Dermis blood vessel endothelial cell (primary cell): Measurements from ENCODE around the gene STPG3. TPM values are rescaled to one million over a fixed set of nuclear protein-coding genes. Genes with fewer than 3 reads are reported as not detected.

Experiments used
- DNase-seq: peaks from one replicate; pipeline ENCODE4 v3.0.0; 2010
- total RNA-seq: library from RNA; depleted of rRNA; stranded (reverse); fragments of >200 nt; gene quantifications from 2 replicates; pipeline ENCODE4 v1.2.3, GENCODE V29; 2014

Gene STPG3
- total RNA-seq, 1 donor from 2014 or later, result 0.34 TPM

DNA sequence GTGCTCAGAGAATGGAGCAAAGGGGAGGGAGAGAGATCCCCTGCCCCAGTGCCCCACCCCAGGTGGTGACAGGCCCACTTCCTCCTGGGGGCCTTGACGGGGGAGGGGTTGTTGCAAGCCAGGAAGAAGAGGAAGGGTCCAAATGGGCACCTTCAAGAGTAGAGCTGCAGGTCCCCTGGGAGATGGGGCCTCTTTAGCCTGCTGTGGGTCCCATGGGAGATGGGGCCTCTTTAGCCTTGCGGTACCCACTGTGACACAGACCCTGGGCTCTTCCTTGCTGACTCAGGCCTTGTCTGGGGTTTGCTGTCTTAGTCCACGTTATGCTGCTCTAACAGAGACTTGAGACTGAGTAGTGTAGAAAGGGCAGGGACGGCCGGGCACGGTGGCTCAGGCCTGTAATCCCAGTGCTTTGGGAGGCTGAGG is 16.9 kb downstream of the STPG3 start:
- DNase-seq, result peak; percentile 36

DNA sequence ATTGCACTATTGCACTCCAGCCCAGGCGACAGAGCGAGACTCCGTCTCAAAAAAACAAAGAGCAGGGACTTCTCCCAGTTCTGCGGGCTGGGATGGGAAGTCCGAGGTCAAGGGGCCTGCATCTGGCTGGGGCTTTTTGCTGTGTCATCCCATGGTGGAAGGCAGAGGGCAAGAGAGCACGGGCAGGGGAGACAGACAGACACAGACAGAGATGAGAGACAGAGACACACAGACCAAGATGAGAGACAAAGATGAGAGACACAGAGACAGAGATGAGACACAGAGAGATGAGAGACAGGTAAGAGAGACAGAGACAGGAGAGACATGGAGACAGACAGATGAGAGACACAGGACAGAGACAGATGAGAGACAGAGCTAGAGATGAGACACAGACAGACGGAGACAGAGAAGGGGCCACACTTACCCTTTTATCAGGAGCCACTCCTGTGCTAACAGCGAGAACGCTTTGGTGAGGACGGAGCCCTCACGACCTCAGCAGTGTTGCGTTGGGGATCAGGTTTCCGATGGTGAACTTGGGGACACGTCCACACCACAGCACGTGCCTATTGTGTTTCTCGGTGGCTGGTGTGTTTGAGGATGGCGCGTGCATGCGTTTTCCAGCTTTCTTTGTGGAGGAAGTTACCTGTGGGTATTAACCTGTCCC is 17.6 kb downstream of the STPG3 start:
- peak; percentile 72 for DNase-seq

DNA sequence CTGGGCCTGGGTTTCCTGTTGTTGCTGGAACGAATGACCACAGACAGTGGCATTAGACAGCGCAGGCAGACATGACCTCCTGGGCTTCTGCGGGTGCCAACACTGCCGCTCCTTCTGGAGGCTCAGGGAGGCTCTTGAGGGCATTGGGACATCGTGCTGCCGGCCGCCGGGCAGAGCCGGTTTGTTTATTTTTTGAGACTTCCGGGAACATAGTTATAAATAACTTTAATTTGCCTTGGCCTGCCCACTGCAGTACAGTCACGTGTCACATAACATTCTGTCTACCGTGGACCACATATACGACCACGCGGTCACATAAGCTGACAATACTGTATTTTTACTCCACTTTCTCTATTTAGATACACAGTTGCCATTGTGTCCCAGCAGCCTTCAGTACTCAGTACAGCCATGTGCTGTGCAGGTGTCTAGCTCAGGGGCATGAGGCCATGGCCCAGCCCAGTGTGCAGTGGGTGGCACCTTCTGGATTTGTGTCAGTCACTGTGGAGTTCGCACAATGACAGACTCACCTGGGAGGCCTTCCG is 18.2 kb downstream of the STPG3 start:
- peak; percentile 63 for DNase-seq

DNA sequence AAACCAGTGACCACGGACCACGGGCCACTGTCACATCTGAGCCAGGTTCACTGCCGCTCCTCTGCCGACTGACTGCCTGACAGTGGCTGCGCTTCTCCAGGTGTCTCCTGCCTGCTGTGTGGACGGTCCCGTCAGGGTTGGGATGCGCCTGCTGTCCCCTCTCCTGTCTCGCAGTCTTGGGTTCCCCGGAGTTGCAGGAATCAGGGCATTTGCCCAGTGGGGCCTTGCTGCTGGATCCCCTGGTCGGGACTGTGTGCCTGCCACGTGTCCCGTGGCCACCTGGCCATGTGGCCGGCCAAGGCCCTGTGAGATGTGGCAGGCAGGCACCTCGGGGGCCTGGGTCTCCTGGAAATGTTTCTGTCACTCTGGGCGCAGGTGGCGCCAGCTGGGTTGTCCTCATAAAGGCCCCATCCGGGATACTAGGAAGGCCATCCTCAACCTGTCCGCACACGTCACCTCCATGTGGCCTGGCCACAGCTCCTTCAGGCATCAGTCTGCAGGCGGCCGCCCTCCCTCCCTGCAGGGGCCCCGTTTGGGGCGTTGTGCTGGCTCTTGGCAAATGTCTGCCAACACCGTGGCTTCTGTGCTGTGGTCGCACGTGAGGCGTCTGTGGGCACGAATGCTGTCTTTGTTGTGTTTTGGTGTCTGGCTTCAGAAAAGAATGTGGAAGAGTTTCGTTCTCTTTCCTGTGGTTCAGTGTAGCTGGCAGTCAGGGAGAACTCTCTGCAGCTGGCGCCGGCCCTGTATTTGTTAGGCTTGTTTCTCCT is 20.0 kb downstream of the STPG3 start:
- no peak for DNase-seq

DNA sequence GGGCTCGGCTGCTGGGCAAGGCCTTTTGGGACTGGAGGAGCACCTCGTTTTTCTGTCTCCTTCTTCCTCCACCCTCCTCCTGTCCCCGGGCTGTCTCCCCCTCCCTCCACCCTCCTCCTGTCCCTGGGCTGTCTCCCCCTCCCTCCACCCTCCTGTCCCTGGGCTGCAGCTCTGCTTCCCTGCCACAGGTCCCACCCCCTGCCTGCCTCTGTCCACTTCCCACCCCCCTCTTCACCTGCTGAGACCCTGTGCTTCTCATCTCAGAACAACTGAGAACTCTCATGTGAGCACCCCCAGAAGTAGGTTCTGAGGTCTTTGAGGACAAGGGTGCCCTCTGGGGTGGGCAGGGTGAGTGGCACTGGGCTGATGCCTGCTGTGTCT is 20.6 kb downstream of the STPG3 start:
- DNase-seq, result no peak

DNA sequence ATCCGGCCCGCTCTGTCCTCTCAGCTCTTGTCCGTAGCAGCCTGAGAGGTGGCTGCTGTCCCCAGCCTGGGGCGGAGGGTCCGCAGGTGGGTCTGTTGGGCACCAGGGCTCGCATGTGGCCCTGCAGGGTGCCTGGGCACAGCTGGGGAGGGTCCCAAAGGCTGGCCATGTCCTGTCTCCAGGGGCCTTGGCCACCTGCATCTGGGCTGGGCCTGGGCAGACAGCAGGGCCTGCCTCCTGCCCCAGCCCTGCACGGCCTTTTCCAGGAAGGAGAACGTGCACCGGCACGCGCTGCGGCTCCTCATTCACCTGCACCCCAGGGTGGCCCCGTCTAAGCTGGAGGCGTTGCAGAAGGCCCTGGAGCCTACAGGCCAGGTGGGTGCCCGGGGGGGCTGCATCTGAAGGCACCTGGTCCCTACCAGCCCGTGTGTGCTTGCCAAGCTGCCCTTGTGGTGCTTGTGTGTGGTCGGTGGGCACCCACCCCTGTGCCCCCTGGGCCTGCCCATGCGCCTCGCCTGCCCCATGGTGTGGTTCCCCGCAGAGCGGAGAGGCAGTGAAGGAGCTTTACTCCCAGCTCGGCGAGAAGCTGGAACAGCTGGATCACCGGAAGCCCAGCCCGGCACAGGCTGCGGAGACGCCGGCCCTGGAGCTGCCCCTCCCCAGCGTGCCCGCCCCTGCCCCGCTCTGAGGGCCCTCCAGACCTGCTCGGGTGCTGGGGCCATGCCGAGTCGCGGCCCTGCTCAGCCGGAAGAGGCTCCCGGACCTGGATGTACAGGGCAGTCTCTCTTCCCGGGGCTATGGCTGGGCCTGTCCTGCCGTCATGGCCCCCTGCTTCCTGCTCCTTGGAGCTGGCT is 21.4 kb downstream of the STPG3 start:
- DNase-seq, result no peak

DNA sequence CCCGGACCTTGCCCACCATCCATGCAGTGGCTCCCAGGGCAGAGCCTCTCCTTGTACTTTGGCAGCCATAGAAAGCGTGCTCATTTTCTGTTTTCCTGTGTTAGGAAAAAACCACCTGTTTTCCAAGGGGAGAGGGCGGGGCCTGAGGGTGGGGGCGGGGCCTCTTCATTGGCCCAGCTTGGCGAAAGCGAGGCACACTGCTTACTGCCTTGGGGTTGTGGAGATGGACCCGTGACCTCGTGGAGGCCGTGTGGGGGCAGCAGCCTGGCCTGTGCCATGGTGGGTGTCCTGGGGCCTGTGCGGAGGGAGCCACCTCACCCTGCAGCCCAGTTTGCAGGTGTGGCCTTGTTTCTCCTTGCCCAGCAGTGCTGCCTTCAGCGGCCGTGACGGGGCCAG is 22.0 kb downstream of the STPG3 start:
- DNase-seq, result no peak

DNA sequence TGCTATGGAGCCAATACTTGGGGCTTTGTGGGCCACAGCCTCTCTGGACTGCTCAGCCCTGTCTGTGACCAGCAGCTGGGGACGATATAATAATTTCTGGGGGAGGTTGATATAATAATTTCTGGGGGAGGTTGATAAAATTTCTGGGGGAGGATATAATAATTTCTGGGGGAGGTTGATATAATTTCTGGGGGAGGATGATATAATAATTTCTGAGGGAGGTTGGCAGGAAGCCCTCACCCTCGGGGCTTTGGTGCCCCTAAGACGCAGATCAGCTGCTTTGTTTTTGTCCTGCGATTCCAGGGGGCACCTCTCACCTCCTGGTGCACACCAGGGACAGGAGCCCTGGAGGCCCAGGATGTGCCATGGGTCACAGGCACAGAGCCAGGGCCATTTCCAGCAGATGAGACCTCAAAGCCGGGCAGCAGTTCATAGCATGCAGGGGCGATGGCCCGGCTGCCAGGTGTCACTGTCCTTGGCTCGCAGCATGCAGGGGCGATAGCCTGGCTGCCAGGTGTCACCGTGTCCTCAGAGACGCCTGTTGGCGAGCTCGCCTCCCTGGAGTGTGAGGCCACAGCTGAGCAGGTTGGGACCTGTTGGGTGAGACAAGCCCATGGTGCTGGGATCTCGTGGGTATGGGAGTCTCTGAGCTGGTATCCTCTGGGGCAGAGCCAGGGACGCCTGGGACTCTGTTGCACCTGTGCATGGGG is 22.7 kb downstream of the STPG3 start:
- DNase-seq, result no peak

DNA sequence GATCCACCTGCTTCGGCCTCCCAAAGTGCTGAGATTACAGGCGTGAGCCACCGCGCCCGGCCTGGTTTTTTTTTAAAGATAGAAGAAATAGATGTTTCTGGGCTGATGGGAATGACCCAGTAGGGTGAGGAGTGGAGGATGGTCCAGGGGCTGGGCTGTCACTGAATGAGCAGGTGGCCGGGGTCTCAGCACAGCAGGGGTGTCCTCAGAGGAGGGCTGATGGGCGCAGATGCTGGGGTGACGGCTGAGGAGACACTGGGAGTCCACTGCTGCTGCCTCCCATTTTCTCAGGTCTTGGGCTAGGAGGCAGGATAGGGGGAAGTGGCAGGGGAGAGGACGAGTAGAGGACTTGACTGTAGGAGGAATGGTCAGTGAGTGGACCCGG is 24.1 kb downstream of the STPG3 start:
- DNase-seq, result no peak

DNA sequence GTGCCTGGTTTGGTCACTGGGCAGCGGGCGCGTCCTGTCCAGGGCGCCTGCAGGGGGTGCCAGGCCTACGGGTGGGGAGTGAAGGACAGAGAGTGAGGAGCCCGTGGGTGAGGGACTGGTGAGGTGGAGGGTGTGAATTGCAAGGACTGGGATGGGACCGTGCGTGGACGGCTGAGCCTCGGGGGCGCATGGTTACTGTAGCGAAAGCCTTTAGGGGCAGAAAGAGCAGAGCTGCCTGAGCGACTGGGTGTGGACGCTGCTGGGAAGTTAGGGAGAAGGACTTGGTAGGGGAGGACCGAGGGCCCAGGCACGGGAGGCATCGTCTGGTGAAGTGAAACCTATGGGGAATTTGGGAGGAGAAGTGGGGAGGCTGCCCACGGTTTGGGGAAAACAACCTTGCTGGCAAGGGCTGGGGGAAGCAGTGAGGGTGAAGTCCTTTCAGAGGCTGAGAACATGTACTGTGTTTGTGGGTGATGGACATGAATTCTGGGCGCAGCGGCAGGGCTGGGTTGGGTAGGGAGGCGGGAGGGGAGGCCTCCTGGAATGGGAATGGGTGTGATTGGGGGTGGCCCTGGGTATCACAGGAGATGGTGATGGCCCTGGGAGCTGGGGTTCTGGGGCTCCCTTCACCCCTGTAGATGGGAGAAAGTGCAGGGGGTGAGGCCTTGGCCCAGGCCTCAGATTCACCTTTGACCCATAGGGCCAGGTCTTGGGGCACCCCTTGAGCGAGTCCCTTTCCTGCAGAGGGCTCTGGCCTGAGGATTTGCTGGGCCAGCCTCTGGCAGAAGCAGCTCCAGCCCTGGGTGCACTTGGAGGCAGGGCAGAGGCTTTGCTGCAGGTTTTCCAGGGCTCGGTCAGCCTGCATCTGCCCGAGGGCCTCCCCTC is 24.7 kb downstream of the STPG3 start:
- no peak for DNase-seq

DNA sequence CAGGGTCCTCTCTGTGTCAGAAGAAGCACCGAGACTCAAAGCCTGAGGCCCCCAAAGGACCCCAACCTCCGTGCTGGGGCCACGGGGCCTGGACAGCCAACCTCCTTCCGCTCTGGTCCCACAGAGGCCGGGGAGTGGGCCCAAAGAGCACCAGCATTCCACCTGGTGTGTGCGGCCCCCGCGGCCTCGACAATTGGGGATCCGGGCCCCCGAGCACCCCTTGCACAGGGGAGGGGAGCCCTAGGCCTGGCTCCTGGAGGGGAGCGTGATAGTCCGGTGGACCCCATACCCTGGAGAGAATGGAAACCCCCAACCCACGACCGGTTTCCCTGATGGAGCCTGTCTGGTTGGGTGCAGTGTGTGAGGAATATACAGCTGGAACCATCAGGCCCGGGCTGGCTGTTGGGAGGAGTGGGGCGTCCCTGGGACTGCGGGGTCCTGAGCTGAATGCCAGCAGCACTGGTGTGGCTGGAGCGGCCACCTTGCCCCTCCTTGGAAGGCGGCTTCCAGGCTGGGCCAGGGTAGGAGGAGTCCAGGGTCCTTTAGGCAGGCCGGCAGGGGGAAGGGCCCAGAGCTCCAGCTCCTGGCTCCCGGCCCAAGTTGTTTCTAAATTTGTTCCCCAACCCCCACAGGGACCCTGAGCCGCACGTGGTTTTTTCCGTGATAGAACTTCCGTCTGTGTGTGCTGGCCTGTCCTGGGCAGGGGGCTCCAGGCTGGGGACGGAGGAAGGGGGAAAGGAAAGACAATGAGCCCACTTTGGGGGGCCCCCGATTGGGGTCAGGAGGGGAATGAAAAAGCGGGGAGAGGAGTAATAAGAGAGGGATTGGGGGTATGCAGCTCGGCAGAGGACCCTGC is 25.6 kb downstream of the STPG3 start:
- DNase-seq, result peak; percentile 61

DNA sequence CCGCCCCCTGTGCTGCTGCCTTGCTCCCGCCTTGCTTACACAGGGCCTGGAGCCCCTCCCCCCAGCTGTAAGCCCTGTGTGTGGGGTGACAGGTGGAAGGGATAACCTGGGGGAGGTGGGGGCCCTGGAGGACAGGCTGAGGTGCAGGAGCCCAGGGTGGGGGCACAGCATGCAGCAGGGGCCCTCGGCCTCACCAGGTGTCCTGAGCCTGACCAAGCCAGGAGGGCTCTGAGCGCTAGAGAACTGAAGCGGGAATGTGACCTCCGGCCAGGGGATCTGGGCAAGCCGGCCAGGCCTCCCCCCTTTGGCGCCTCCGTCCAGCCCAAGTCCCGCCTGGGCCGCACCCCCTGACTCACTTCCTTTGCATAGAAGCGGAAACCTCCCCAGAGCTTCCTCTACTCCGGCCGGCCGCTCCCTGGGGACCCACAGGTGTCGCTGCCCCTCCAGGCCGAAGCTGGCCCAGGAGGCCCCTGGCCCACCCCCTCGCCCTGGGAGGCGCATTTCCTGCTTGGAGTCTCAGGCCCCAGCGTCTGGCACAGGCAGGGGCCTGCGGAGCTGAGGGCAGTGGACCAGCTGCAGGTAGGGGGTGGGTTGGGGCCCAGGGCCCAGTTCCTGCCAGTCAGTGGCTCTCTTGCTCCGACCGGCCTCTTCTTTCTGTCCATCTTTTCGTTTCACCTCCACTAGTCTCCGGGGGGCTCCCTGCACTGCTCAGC is 26.4 kb downstream of the STPG3 start, which contains the start of gene TOR4A:
Gene TOR4A (plus strand): TSS at position 398 of the 713 bp plus-strand sequence. CDS start 964 bp downstream, outside the sequence.
- peak; percentile 95 for DNase-seq

DNA sequence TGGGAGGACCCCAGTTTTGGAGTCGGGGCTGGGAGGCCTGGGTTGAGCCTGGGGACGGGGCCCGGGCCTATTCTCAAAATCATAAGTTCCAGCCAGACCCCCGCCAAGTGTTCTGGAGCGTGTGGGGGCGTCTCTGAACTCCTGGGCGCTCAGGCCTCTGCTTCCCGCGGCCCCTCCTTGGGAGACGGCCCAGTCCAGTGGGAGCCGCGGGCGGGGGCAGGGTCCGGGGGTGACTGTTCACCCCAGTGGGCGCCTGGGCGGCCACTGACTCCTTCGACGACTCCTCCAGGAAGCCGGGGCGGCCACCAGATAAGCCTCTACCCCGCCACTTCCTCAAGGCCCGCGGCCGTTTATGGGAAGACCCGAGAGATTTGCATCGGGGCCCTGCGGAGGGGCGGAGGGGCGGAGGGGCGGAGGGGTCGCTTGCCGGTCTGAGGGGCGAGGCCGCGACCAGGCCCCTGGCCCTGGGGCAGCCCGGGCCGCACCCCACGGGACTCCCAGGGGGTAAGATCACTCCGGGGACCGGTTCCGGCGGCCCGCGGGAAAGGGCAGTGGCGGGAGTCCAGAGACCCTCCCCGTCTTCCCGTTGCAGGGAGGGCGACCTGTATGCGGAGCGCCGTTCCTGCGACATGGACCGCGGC is 27.1 kb downstream of the STPG3 start:
- DNase-seq, result peak; percentile 48

DNA sequence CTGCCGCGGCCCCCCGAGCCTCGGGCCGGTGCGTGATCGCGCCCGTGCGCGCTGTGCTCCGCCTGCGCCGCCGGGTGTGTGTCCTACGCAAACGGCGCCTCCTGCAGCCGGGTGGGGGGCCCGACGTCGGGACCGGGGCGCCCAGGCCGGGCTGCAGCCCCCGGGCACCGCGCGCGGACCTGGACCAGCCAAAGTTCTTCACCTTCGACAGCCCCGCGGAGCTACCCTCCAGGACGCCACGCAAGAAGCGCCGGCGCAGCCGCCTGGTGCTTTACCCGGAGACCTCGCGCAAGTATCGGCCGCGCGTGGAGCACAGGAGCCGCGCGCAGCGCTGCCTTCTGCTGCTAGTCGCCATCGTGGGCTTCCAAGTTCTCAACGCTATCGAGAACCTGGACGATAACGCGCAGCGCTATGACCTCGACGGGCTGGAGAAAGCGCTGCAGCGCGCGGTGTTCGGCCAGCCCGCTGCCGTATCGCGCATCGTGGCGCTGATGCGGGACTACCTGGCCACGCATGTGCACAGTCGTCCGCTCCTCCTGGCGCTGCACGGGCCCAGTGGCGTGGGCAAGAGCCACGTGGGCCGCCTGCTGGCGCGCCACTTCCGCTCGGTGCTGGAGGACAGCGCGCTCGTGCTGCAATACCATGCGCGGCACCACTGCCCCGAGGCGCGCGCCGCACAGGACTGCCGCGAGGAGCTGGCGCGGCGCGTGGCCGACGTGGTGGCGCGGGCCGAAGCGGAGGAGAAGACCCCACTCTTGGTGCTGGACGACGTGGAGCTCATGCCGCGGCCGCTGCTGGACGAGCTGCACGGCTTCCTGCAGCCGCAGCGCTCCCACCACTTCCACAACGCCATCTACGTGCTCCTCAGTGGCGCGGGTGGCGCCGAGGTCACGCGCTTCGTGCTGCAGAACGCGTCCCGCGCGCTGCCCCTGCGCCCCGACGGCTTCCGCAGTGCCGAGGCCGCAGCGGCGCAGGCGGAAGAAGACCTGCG is 27.9 kb downstream of the STPG3 start:
- no peak for DNase-seq

DNA sequence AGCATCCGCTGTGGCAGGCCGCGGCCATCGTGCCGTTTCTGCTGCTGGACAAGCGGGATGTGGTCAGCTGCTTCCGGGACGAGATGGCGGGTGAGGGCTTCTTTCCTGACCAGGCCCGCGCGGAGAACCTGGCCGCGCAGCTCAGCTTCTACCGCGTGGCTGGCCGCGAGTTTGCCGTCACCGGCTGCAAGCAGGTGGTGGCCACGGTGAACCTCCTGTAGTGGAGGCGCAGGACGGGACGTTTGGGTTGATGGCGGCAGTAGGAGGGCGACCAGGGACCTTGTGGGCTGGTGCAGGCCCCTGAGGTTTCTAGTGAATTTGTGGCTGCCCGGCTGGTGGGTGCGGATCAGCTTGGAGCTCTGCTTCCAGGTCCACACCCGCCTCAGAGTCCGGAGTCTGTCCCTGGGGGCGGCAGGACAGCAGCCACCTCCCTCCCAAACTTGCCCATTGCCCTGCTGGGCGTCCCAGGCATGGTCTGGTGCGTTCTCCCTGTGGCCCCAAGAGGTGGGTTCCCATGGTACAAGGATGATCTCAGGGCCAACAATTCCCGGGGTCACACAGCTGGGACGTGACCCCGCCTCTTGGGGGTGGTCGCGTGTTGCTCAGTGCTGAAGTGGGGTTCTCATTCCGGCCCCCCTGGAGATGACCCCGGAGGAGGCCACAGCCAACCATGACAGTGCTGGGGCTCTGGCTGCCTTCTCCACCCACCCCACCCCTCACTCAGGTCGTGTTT is 28.8 kb downstream of the STPG3 start:
- no peak for DNase-seq

DNA sequence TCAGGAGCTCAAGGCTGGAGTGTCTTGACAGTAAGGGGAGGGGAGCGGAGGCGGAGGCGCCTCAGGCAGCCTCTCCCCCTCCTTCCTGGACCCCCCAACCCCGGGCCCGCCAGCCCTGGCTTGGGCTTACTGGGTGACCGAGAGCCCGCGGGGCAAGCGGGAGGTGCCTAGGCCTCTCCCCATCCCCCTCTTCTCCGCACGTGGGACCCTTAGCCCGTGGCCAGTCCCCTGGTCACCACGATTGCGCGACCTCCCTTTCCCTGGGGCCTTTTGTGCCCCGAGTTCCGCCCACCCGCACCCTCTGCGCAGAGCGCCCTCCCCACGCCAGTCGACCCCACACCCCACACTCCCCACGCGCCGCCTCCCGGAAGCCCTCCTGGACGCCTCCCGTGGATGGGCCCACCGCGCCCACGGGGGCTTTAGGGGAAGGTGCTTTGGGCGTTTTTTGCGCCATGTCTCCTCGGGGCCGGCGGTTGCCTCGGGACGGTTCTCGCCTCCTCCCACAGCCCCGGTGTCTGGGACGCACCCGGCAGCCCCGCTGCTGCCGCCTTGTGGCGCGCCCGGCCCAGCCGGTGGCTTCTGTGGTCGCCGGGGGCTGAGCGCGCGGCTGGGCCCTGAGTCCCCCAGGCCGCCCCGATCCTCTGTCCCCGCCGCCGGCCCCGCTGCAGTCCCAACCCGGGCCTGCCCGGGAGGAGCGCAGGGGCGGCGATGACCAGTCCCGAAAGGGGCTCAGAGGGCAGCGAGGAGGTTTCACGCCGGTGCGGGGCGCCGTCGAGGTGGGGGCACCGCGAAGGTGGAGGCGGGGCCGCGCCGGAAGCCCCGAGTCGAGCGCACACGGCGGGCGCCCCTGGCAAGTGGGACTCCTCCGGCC is 29.6 kb downstream of the STPG3 start:
- peak; percentile 65 for DNase-seq
